A204.1 (cell line): Measurements from ENCODE around the gene ST3GAL2.

Experiments used
- FAIRE-seq: peaks from 2 replicates; lab custom pipeline; 2012; peaks lifted over from hg19 to GRCh38; lab: Jason Lieb, UNC

ST3GAL2 gene

DNA sequence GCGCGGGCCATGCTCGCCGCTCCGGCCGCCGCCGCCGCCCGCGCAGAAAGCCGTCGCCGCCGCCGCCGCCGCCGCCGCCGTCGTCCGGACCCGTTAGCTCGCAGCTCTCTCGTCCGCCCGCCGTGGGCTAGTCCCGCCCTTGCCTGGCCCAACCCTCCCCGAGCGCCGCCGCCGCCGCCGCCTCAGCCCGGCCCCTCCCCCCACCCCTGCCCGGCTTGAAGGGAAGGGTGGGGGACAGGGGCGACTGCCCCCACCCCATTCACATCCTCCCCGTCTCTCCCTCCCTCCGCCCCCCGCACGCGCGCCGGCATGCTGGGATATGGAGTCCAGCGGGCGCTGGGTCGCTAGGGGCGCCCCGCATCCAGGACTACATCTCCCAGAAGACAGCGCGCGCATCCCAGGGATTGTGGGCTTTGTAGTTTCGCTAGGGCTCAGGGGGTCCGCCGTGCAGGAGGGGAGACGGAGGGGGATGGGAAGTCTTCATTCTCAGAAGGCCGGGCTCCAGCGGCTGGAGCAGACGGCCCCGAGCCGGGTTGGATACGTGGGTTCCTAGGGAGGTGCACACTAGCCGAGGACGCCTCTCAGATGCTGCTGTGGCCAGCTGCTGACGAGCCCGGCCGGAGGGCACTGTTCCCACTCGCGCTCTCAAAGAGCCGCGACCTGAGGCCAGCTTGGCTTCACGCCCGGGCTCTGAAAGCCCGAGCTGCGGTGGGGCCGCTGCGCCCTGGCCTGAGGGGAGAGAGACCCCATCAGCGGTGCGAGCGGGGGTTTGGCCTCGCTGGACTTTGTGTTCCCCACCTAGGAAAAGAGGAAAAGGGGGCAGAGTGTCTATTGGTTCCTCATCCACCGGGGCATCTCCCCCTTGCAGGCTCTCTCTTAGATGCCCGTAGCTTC, at the start of gene ST3GAL2:
ST3GAL2 (minus strand) TSS at position 132 of the 894 bp plus-strand sequence. CDS start 40,570 bp downstream, outside the sequence.
- no peak for FAIRE-seq

DNA sequence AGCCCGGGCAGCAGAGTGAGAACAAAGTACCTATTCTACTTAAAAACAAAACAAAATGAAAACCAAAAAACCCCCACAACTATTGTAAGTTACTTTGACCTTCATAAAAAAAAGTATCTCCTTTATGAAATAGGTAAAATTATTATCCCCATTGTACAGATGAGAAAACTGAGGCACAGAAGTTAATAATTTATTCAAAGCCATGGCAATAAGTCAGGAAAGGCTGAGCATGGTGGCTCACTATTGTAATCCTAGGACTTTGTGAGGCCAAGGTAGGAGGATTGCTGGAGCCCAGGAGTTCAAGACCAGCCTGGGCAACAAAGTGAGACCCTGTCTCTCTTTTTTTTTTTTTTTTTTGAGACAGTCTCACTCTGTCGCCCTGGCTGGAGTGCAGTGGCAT, 46.0 kb upstream of the ST3GAL2 start:
- no peak for FAIRE-seq

- FAIRE-seq = no peak
Observed at GRCh38 chr16:70483426-70483825, 44.5 kb upstream of the ST3GAL2 start.

DNA sequence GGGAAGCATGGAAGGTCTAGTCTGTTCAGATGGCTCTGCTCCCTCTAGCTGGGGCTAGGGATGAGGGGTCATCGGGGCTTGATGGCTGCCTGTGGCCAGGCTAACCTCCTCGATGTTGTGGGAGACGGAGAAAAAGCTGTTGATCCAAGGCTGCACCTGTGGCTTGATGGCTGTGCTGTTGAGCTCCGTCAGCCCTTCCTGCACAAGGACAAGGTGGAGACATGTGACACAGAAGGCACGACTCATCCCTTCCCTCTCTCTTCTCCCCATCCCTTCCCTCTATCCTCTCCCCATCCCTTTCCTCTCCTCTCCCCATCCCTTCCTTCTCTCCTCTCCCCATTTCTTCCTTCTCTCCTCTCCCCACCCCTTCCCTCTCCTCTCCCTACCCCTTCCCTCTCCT, 43.7 kb upstream of the ST3GAL2 start:
- no peak for FAIRE-seq

DNA sequence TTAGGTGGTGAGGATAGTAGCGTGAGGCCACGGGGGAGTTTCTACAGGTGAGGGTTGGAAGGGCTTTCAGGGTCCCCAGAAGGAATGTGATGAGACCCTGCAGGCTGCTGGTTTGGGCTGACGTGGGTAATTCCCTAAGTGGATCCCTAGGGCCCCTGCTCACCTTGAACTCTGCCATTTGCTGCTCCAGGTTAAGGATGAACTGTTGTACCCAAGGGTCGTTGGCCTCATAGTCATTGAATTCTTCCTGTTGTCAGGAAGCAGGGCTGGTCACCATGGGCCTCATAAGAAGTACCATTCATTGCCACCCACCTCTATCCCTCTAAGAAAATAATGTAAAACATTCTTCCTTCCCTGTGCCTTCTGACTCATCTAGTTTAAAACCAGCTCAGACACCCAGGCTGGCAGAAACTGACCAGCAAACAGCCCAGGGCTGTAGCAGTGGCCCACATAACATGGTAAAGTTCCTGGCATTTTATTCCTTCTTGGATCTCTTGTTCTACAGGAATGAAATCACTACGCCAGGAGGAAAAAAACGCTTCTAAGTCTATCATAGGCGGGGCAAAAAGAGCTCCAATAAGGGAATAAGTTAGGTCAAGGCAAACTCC, 43.1 kb upstream of the ST3GAL2 start:
- no peak for FAIRE-seq

- FAIRE-seq = no peak
Observed at GRCh38 chr16:70480127-70481105, 41.5 kb upstream of the ST3GAL2 start.

GRCh38 chr16:70478912-70479341, 40.0 kb upstream of the ST3GAL2 start:
- FAIRE-seq = no peak

GRCh38 chr16:70478169-70478568, 39.3 kb upstream of the ST3GAL2 start:
- no peak for FAIRE-seq

GRCh38 chr16:70476272-70477020, 37.5 kb upstream of the ST3GAL2 start:
- no peak for FAIRE-seq

GRCh38 chr16:70475054-70475871, 36.4 kb upstream of the ST3GAL2 start:
- no peak for FAIRE-seq

GRCh38 chr16:70474320-70475053, 35.6 kb upstream of the ST3GAL2 start:
- no peak for FAIRE-seq

DNA sequence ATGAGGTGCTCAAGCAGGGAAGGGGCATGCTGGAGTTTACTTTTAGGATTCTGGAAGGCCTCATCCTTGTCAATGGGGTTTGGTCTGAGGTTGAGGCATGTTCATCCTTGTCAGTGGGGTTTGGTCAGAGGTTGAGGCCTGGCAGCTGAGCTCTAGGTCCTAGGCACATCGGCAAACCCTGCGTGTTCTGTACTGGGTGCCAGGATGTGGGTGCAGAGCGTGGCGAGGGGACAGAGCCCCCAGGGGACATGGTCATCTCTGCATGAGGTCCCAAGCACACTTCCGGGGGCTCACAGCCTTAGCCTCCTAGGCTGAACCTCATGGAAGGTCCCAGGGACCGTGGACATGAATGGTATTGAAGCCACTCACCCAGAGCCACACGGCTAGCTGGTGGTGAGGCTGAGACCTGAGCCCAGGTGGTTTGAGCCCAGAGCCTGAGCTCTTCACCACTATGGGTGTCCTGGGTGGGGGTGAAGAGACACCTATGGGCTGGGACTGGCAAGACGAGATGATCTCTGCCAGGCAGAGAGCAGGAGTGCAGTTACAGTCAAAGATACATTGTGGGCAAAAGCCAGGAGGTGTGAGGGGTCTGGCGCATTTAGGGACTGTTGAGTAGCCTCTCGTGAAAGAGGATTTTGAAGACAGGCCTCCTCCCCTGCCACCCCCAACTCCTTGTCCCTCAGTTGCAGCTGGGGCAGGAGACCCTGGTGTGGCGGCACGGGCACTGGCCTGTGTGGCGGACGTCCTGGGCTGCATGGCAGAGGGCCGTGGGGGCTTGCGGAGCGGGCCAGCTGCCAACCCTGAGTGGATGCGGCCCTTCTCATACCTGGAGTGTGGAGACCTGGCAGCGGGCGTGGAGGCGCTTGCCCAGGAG, 34.8 kb upstream of the ST3GAL2 start:
- FAIRE-seq = no peak

GRCh38 chr16:70472786-70473433, 34.0 kb upstream of the ST3GAL2 start:
- FAIRE-seq = no peak

DNA sequence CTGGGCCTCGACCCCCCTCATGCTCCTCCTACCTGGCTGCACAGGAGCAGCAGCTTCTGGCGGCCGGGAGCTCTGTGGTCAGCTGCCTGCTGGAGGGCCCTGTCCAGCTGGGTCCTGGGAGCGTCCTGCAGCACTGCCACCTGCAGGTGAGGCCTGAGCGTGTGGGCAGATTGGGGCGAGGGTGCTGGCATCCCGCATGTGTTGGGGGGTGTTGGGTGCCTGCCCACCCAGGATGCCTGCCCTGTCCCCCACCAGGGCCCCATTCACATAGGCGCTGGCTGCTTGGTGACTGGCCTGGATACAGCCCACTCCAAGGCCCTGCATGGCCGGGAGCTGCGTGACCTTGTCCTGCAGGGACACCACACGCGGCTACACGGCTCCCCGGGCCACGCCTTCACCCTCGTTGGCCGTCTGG, 32.0 kb upstream of the ST3GAL2 start:
- no peak for FAIRE-seq

GRCh38 chr16:70470141-70470926, 31.4 kb upstream of the ST3GAL2 start:
- no peak for FAIRE-seq

DNA sequence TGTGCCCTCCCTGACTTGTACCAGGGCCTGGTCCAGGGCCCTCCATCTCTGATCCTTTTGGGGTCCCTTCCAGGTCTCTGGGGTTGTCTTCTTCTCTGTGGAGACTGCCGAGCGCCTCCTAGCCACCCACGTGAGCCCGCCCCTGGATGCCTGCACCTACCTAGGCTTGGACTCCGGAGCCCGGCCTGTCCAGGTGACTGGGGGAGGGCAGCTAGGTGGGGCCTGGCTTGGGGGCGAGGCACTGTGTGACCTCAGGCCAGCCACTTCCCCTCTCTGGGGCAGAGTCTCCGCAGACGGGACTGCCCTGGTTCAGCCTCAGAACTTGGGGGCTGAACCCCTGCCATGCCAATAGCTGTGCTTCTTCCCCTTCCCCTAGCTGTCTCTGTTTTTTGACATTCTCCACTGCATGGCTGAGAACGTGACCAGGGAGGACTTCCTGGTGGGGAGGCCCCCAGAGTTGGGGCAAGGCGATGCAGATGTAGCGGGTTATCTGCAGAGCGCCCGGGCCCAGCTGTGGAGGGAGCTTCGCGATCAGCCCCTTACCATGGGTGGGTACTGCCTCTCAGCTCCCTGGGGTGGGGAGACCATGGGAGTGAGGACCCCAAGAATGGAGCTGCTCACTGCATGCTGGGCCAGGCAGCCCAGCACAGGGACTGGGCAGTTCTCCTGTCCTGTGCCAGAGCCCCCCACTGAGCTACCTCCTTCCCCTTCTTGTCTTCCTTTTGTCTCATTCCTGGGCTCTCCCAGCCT, 30.1 kb upstream of the ST3GAL2 start:
- FAIRE-seq = no peak

DNA sequence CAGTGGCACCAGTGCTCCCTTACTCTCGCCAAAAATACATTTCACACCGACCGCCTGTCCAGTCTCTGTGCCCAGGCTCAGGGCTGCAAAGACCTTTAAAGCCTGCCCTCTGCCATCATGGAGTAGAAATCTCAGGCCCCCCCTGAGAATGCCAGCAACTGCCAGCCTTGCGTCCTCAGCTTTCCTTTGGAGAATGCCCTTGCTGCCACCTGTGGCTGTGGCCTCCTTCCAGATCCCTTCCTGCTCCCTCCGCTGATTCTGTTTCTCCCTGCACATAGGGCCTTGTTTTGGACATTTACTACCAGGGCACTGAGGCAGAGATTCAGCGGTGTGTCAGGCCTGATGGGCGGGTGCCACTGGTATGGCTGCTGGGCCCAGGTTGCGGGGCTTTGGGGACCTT, 28.7 kb upstream of the ST3GAL2 start:
- FAIRE-seq = no peak
